ENCODE results near the gene CABS1.

CABS1 gene

GRCh38 chr4:70297576-70297975, 37.2 kb upstream of the CABS1 start:
- H3K36me3 ChIP-seq (ENCODE audit: insufficient read depth, low read length), result no peaks in the 10 kb centered on the region
- TF ChIP-seq CTCF (conservative IDR thresholded peaks at IDR 0.05; ENCODE audit: low read length) (no peak), EZH2phosphoT487 (IDR thresholded peaks at IDR 0.05; ENCODE audit: borderline replicate concordance) (no peak)

GRCh38 chr4:70298051-70298450, 36.7 kb upstream of the CABS1 start:
- no peak overlapping the region for H3K4me3 ChIP-seq (ENCODE audit: low read length, poor library complexity, severe bottlenecking)
- no peak overlapping the region for H3K9ac ChIP-seq (ENCODE audit: low read depth, low read length, poor library complexity, severe bottlenecking)
- H2AFZ ChIP-seq (ENCODE audit: low read length), result no peak overlapping the region
- H3K4me1 ChIP-seq (ENCODE audit: insufficient read depth, low read length, poor library complexity, severe bottlenecking), result no peaks in the 10 kb centered on the region
- no peaks in the 10 kb centered on the region for H3K36me3 ChIP-seq (ENCODE audit: insufficient read depth, low read length)
- H3K9me3 ChIP-seq (ENCODE audit: insufficient read depth, low read depth, low read length), result no peaks in the 10 kb centered on the region
- no peaks in the 10 kb centered on the region for H3K79me2 ChIP-seq (ENCODE audit: insufficient read depth, low read length)
- H3K27me3 ChIP-seq (ENCODE audit: insufficient read depth, low read length, poor library complexity, severe bottlenecking), result no peaks in the 10 kb centered on the region
- H3K9me2 ChIP-seq (replicated peaks; ENCODE audit: low read depth, low read length), result no peaks in the 10 kb centered on the region
- no peaks in the 10 kb centered on the region for H4K20me1 ChIP-seq (ENCODE audit: insufficient read depth, low read length, poor library complexity, severe bottlenecking)
- no peaks in the 10 kb centered on the region for H3F3A ChIP-seq (ENCODE audit: low read depth)
- H3K4me2 ChIP-seq (ENCODE audit: low read depth, low read length, poor library complexity, severe bottlenecking), result no peak overlapping the region
- TF ChIP-seq CTCF (conservative IDR thresholded peaks at IDR 0.05; ENCODE audit: low read length), result no peak
- no peak for TF ChIP-seq EZH2phosphoT487 (IDR thresholded peaks at IDR 0.05; ENCODE audit: borderline replicate concordance)

More at GRCh38 chr4:70297576-70297975, 37.2 kb upstream of the CABS1 start:
- Histone ChIP-seq H3K9me2 (replicated peaks; ENCODE audit: low read depth, low read length) (no peaks in the 10 kb centered on the region), H3K9ac (ENCODE audit: low read depth, low read length, poor library complexity, severe bottlenecking) (no peak overlapping the region), H3F3A (ENCODE audit: low read depth) (no peaks in the 10 kb centered on the region), H4K20me1 (ENCODE audit: insufficient read depth, low read length, poor library complexity, severe bottlenecking) (no peaks in the 10 kb centered on the region), H3K4me3 (ENCODE audit: low read length, poor library complexity, severe bottlenecking) (no peak overlapping the region), H3K79me2 (ENCODE audit: insufficient read depth, low read length) (no peaks in the 10 kb centered on the region), H3K27me3 (ENCODE audit: insufficient read depth, low read length, poor library complexity, severe bottlenecking) (no peaks in the 10 kb centered on the region), H3K4me1 (ENCODE audit: insufficient read depth, low read length, poor library complexity, severe bottlenecking) (no peaks in the 10 kb centered on the region), H3K4me2 (ENCODE audit: low read depth, low read length, poor library complexity, severe bottlenecking) (no peak overlapping the region), H2AFZ (ENCODE audit: low read length) (no peak overlapping the region), H3K9me3 (ENCODE audit: insufficient read depth, low read depth, low read length) (no peaks in the 10 kb centered on the region)

GRCh38 chr4:70299643-70300042, 35.1 kb upstream of the CABS1 start:
- no peaks in the 10 kb centered on the region for H3K9me2 ChIP-seq (replicated peaks; ENCODE audit: low read depth, low read length)
- no peak overlapping the region for H3K9ac ChIP-seq (ENCODE audit: low read depth, low read length, poor library complexity, severe bottlenecking)
- no peaks in the 10 kb centered on the region for H3F3A ChIP-seq (ENCODE audit: low read depth)
- no peak overlapping the region for H3K4me3 ChIP-seq (ENCODE audit: low read length, poor library complexity, severe bottlenecking)
- H2AFZ ChIP-seq (ENCODE audit: low read length), result no peak overlapping the region
- no peaks in the 10 kb centered on the region for H3K27me3 ChIP-seq (ENCODE audit: insufficient read depth, low read length, poor library complexity, severe bottlenecking)
- no peaks in the 10 kb centered on the region for H3K79me2 ChIP-seq (ENCODE audit: insufficient read depth, low read length)
- H3K9me3 ChIP-seq (ENCODE audit: insufficient read depth, low read depth, low read length), result no peaks in the 10 kb centered on the region
- no peak overlapping the region for H3K4me2 ChIP-seq (ENCODE audit: low read depth, low read length, poor library complexity, severe bottlenecking)
- no peak for TF ChIP-seq EZH2phosphoT487 (IDR thresholded peaks at IDR 0.05; ENCODE audit: borderline replicate concordance)
- no peak for TF ChIP-seq CTCF (conservative IDR thresholded peaks at IDR 0.05; ENCODE audit: low read length)
- H3K36me3 ChIP-seq (ENCODE audit: insufficient read depth, low read length), result no peaks in the 10 kb centered on the region
- H4K20me1 ChIP-seq (ENCODE audit: insufficient read depth, low read length, poor library complexity, severe bottlenecking), result no peaks in the 10 kb centered on the region
- no peaks in the 10 kb centered on the region for H3K4me1 ChIP-seq (ENCODE audit: insufficient read depth, low read length, poor library complexity, severe bottlenecking)
